HCT116 (cell line): Measurements from ENCODE around the gene HIRIP3. TPM values are rescaled to one million over a fixed set of nuclear protein-coding genes. Genes with fewer than 3 reads are reported as not detected.

Source experiments
- JUND ChIP-seq: IDR thresholded peaks from 2 replicates; pipeline ENCODE4 v1.6.1; 2012
- SRF ChIP-seq: IDR thresholded peaks from 2 replicates; pipeline ENCODE4 v1.6.1; 2012; ENCODE audit warnings: low read depth
- total RNA-seq: library from RNA; stranded (reverse); gene quantifications from one replicate; pipeline ENCODE4 v1.2.1, GENCODE V29; 2021; ENCODE audit not compliant: unreplicated experiment
- TF ChIP-seq, protein P1 (sequence below): IDR thresholded peaks from 2 replicates; pipeline ENCODE4 v1.6.1; 2011; ENCODE audit warnings: mild to moderate bottlenecking, low read length, moderate library complexity; ENCODE audit not compliant: insufficient replicate concordance; ENCODE audit errors: extremely low read depth

HIRIP3 gene
- total RNA-seq, 1 experiment from 2014 or later, result 21.8 TPM

DNA sequence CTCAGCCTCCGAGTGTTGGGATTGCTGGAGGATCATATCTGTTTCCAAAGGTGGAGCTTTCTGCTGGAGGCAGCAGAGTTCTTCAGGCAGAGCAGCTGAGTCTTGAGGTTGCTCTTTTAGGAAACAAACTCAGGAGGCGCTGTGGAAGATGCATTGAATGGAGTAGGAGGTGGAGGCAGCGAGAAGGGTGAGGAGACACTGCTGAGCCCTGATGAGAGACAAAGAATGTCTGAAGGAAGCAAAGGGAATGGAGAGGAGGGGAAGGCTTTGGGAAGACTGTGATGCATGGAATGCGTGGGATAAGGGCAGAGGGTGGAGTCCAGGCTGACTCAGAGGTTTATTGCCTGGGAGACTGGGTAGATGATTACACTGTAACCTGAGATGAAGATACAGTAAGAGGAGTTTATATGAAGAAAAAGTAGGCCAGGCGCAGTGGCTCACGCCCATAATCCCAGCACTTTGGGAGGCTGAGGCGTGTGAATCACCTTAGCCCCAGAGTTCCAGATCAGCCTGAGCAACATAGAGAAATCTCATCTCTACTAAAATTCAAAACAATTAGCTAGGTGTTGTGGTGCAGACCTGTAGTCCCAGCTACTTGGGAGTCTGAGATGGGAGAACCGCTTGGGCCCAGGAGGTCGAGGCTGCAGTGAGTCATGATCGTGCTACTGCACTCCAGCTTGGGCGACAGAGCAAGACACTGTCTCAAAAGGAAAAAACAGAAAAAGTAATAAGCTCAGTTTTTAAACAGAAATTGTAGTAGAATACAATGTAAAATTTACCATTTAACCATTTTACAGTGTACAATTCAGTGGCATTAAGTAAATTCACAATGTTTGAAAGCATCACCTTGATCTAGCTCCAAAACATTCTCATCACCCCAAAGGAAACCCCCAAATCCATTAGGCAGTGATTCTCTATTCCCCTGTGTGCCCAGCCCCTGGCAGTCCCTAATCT lies 51.3 kb downstream of the HIRIP3 start (continued):
- TF ChIP-seq JUND (peak; percentile 78), SRF (peak; percentile 51; the same call in 1 of the 2 replicates)
- TF ChIP-seq, protein P1, sequence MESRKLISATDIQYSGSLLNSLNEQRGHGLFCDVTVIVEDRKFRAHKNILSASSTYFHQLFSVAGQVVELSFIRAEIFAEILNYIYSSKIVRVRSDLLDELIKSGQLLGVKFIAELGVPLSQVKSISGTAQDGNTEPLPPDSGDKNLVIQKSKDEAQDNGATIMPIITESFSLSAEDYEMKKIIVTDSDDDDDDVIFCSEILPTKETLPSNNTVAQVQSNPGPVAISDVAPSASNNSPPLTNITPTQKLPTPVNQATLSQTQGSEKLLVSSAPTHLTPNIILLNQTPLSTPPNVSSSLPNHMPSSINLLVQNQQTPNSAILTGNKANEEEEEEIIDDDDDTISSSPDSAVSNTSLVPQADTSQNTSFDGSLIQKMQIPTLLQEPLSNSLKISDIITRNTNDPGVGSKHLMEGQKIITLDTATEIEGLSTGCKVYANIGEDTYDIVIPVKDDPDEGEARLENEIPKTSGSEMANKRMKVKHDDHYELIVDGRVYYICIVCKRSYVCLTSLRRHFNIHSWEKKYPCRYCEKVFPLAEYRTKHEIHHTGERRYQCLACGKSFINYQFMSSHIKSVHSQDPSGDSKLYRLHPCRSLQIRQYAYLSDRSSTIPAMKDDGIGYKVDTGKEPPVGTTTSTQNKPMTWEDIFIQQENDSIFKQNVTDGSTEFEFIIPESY, result peak; percentile 31

Other genes with a start within 250 kb of the HIRIP3 start
- gene C16orf54, start 249.6 kb downstream of the HIRIP3 start, total RNA-seq, result 0.15 TPM
- gene ZG16, start 217.4 kb downstream of the HIRIP3 start, total RNA-seq, result 0.07 TPM
- 155 TPM for gene KIF22, start 204.9 kb downstream of the HIRIP3 start, total RNA-seq
- gene MAZ, start 189.1 kb downstream of the HIRIP3 start, total RNA-seq, result 256 TPM
- 4.0 TPM for gene PRRT2, start 183.4 kb downstream of the HIRIP3 start, total RNA-seq
- 28.9 TPM for gene PAGR1, start 179.5 kb downstream of the HIRIP3 start, total RNA-seq
- gene MVP, start 175.2 kb downstream of the HIRIP3 start, total RNA-seq, result 75.1 TPM
- 58.3 TPM for gene CDIPT, start 132.4 kb downstream of the HIRIP3 start, total RNA-seq
- 49.3 TPM for gene SEZ6L2, start 96.1 kb downstream of the HIRIP3 start, total RNA-seq
- 18.4 TPM for gene ASPHD1, start 95.1 kb downstream of the HIRIP3 start, total RNA-seq
- gene KCTD13, start 69.4 kb downstream of the HIRIP3 start, total RNA-seq, result 40.7 TPM
- 75.5 TPM for gene TMEM219, start 33.5 kb downstream of the HIRIP3 start, total RNA-seq
- gene TAOK2, start 21.7 kb downstream of the HIRIP3 start, total RNA-seq, result 56.7 TPM
- gene INO80E, start 624 bp upstream of the HIRIP3 start, total RNA-seq, result 89.8 TPM
- 17.3 TPM for gene DOC2A, start 15.4 kb upstream of the HIRIP3 start, total RNA-seq
- not detected for gene C16orf92, start 27.6 kb upstream of the HIRIP3 start, total RNA-seq
- gene TLCD3B, start 35.7 kb upstream of the HIRIP3 start, total RNA-seq, result 1.0 TPM
- 2,423 TPM for gene ALDOA, start 70.1 kb upstream of the HIRIP3 start, total RNA-seq
- gene PPP4C, start 80.4 kb upstream of the HIRIP3 start, total RNA-seq, result 165 TPM
- gene TBX6, start 96.3 kb upstream of the HIRIP3 start, total RNA-seq, result 1.4 TPM
- gene YPEL3, start 100.6 kb upstream of the HIRIP3 start, total RNA-seq, result 10.9 TPM
- gene GDPD3, start 117.9 kb upstream of the HIRIP3 start, total RNA-seq, result 7.0 TPM
- gene MAPK3, start 127.6 kb upstream of the HIRIP3 start, total RNA-seq, result 68.8 TPM
- 7.0 TPM for gene CORO1A, start 188.0 kb upstream of the HIRIP3 start, total RNA-seq
- 180 TPM for gene BOLA2B, start 198.0 kb upstream of the HIRIP3 start, total RNA-seq
- gene SLX1A, start 198.3 kb upstream of the HIRIP3 start, total RNA-seq, result 48.3 TPM
- gene SULT1A3, start 203.6 kb upstream of the HIRIP3 start, total RNA-seq, result 23.5 TPM